Panc1 (cell line): ENCODE data around the gene POU6F1.

Experiments used
- POLR2AphosphoS5 ChIP-seq: IDR thresholded peaks from 2 replicates; pipeline ENCODE4 v1.6.1; 2012; ENCODE audit warnings: mild to moderate bottlenecking, low read depth, low read length, moderate library complexity
- TCF7L2 ChIP-seq: IDR thresholded peaks from 2 replicates; pipeline ENCODE4 v1.6.1; 2011; ENCODE audit warnings: mild to moderate bottlenecking, low read depth, low read length, inconsistent platforms
- TF ChIP-seq, protein P1 (sequence below): fragments of 450-650 bp; IDR thresholded peaks from 2 replicates; pipeline ENCODE4 v1.5.1; 2017; ENCODE audit warnings: mild to moderate bottlenecking
- TF ChIP-seq, protein P2 (sequence below), 2 experiments: IDR thresholded peaks; 2 replicates each; pipeline ENCODE4 v1.6.1; 2011 to 2012; ENCODE audit warnings: low read depth in 2 of 2, control low read depth in 1 of 2, low read length in 1 of 2, mild to moderate bottlenecking in 1 of 2, moderate library complexity in 1 of 2; ENCODE audit not compliant: insufficient read depth in 1 of 2

- TF ChIP-seq, protein P1, sequence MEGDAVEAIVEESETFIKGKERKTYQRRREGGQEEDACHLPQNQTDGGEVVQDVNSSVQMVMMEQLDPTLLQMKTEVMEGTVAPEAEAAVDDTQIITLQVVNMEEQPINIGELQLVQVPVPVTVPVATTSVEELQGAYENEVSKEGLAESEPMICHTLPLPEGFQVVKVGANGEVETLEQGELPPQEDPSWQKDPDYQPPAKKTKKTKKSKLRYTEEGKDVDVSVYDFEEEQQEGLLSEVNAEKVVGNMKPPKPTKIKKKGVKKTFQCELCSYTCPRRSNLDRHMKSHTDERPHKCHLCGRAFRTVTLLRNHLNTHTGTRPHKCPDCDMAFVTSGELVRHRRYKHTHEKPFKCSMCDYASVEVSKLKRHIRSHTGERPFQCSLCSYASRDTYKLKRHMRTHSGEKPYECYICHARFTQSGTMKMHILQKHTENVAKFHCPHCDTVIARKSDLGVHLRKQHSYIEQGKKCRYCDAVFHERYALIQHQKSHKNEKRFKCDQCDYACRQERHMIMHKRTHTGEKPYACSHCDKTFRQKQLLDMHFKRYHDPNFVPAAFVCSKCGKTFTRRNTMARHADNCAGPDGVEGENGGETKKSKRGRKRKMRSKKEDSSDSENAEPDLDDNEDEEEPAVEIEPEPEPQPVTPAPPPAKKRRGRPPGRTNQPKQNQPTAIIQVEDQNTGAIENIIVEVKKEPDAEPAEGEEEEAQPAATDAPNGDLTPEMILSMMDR: peak; percentile 81
- TF ChIP-seq TCF7L2 (no peak), POLR2AphosphoS5 (no peak)
- TF ChIP-seq, protein P2, sequence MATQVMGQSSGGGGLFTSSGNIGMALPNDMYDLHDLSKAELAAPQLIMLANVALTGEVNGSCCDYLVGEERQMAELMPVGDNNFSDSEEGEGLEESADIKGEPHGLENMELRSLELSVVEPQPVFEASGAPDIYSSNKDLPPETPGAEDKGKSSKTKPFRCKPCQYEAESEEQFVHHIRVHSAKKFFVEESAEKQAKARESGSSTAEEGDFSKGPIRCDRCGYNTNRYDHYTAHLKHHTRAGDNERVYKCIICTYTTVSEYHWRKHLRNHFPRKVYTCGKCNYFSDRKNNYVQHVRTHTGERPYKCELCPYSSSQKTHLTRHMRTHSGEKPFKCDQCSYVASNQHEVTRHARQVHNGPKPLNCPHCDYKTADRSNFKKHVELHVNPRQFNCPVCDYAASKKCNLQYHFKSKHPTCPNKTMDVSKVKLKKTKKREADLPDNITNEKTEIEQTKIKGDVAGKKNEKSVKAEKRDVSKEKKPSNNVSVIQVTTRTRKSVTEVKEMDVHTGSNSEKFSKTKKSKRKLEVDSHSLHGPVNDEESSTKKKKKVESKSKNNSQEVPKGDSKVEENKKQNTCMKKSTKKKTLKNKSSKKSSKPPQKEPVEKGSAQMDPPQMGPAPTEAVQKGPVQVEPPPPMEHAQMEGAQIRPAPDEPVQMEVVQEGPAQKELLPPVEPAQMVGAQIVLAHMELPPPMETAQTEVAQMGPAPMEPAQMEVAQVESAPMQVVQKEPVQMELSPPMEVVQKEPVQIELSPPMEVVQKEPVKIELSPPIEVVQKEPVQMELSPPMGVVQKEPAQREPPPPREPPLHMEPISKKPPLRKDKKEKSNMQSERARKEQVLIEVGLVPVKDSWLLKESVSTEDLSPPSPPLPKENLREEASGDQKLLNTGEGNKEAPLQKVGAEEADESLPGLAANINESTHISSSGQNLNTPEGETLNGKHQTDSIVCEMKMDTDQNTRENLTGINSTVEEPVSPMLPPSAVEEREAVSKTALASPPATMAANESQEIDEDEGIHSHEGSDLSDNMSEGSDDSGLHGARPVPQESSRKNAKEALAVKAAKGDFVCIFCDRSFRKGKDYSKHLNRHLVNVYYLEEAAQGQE (IDR thresholded peaks at IDR 0.05; ENCODE audit: insufficient read depth in 1 of 2, low read depth in 2 of 2, low read length in 1 of 2): no peak
Measured at GRCh38 chr12:51262758-51263177, 44.9 kb upstream of the POU6F1 start.
